Dermis blood vessel endothelial cell (primary cell): Measurements from ENCODE around the gene OPN1MW. TPM values are rescaled to one million over a fixed set of nuclear protein-coding genes. Genes with fewer than 3 reads are reported as not detected.
"Not testable (repeated sequence)": the region's sequence is repeated elsewhere in the genome, so short reads cannot be mapped to it uniquely, and the experiment has no call there.

Experiments
- DNase-seq: peaks from one replicate; pipeline ENCODE4 v3.0.0; 2010
- total RNA-seq: library from RNA; depleted of rRNA; stranded (reverse); fragments of >200 nt; gene quantifications from 2 replicates; pipeline ENCODE4 v1.2.3, GENCODE V29; 2014

OPN1MW gene
- total RNA-seq, 1 donor from 2014 or later: 0.17 TPM

- not testable (repeated sequence) for DNase-seq
These were observed 28.7 kb downstream of the OPN1MW start for GRCh38 chrX:154211057-154211456.

GRCh38 chrX:154211499-154211898 lies 29.1 kb downstream of the OPN1MW start:
- not testable (repeated sequence) for DNase-seq

GRCh38 chrX:154219456-154219855 lies 37.1 kb downstream of the OPN1MW start, which contains the start of gene OPN1MW2:
OPN1MW2 (plus strand) TSS chrX:154219756; CDS start chrX:154219816, 60 bp downstream.
- DNase-seq: not testable (repeated sequence)

- DNase-seq: not testable (repeated sequence)
These were observed 42.9 kb downstream of the OPN1MW start for GRCh38 chrX:154225292-154225691.

- not testable (repeated sequence) for DNase-seq
These were observed 44.3 kb downstream of the OPN1MW start for GRCh38 chrX:154226706-154227105.

- DNase-seq: not testable (repeated sequence)
These were observed 49.0 kb downstream of the OPN1MW start for GRCh38 chrX:154231443-154231842.

GRCh38 chrX:154233620-154234019 lies 51.2 kb downstream of the OPN1MW start:
- not testable (repeated sequence) for DNase-seq

- DNase-seq: not testable (repeated sequence)
These were observed 56.7 kb downstream of the OPN1MW start for GRCh38 chrX:154238939-154239559.

- not testable (repeated sequence) for DNase-seq
These were observed 57.6 kb downstream of the OPN1MW start for GRCh38 chrX:154239982-154240503.

Other genes starting within 250 kb of the OPN1MW start
- 70.6 and 88.2 TPM in 2 replicates for gene NAA10, start 247.6 kb upstream of the OPN1MW start, total RNA-seq
- 12.1 and 27.4 TPM in 2 replicates for gene RENBP, start 238.0 kb upstream of the OPN1MW start, total RNA-seq
- gene HCFC1, start 210.8 kb upstream of the OPN1MW start, total RNA-seq: 15.3 and 48.9 TPM in 2 replicates
- 6.0 and 6.5 TPM in 2 replicates for gene TMEM187, start 209.8 kb upstream of the OPN1MW start, total RNA-seq
- gene IRAK1, start 162.7 kb upstream of the OPN1MW start, total RNA-seq: 53.8 and 81.9 TPM in 2 replicates
- gene MECP2, start 84.9 kb upstream of the OPN1MW start, total RNA-seq: 22.5 and 34.9 TPM in 2 replicates
- not detected in 2 replicates for gene OPN1LW, start 38.4 kb upstream of the OPN1MW start, total RNA-seq
- not detected in 2 replicates for gene OPN1MW2, start 37.2 kb downstream of the OPN1MW start, total RNA-seq
- not detected in 2 replicates for gene OPN1MW3, start 75.0 kb downstream of the OPN1MW start, total RNA-seq
- gene TEX28, start 112.5 kb downstream of the OPN1MW start, total RNA-seq: not detected in 2 replicates
- gene TKTL1, start 113.2 kb downstream of the OPN1MW start, total RNA-seq: not detected in 2 replicates
- gene FLNA, start 192.0 kb downstream of the OPN1MW start, total RNA-seq: 1,387 and 2,587 TPM in 2 replicates
- 10.6 and 17.2 TPM in 2 replicates for gene EMD, start 196.7 kb downstream of the OPN1MW start, total RNA-seq
- 3,745 and 6,057 TPM in 2 replicates for gene RPL10, start 215.8 kb downstream of the OPN1MW start, total RNA-seq
- 105 and 111 TPM in 2 replicates for gene DNASE1L1, start 226.7 kb downstream of the OPN1MW start, total RNA-seq
- 20.8 and 25.9 TPM in 2 replicates for gene TAFAZZIN, start 228.9 kb downstream of the OPN1MW start, total RNA-seq
- 65.9 and 103 TPM in 2 replicates for gene ATP6AP1, start 246.1 kb downstream of the OPN1MW start, total RNA-seq